Right atrium auricular region (tissue), 2 donors: ENCODE measurements around the gene ATAD1. TPM values are rescaled to one million over a fixed set of nuclear protein-coding genes. Genes with fewer than 3 reads are reported as not detected.
A peak's percentile ranks its signal among the peaks of the same experiment; 100 is the strongest.

Source experiments
- DNase-seq: peaks from one replicate; pipeline ENCODE4 v3.0.0-alpha.2; 2019; ENCODE audit warnings: low spot score
- H3K27ac ChIP-seq, 2 donors: fragments of 200-600 bp; sonication (generic); 1 replicate in 1 of 2; 2 replicates in 1 of 2; pipeline ENCODE4 v1.5.1; 2016 to 2019
- H3K27me3 ChIP-seq, 2 donors: fragments of 200-600 bp; sonication (generic); one replicate each; pipeline versions ENCODE4 v1.5.1 to v1.6.0; 2017 to 2019
- H3K36me3 ChIP-seq: fragments of 200-600 bp; sonication (generic); one replicate; pipeline ENCODE4 v1.5.1; 2016
- H3K4me1 ChIP-seq, 2 donors: fragments of 200-600 bp; sonication (generic); one replicate each; pipeline versions ENCODE4 v1.5.1 to v1.6.0; 2017 to 2019
- H3K4me3 ChIP-seq, 2 donors: fragments of 200-600 bp; sonication (generic); 1 replicate in 1 of 2; 2 replicates in 1 of 2; pipeline ENCODE4 v1.5.1; 2017 to 2019; ENCODE audit warnings: mild to moderate bottlenecking in 1 of 2, moderate library complexity in 1 of 2
- H3K9me3 ChIP-seq, 2 donors: fragments of 200-600 bp; sonication (generic); one replicate each; pipeline ENCODE4 v1.5.1; 2019
- total RNA-seq, 2 donors: library from RNA; depleted of rRNA; stranded (reverse); fragments of >200 nt; gene quantifications; one replicate each; pipeline ENCODE4 v1.1.0, GENCODE V29; 2016
- TF ChIP-seq, protein P1 (sequence below), 2 donors: fragments of 200-600 bp; sonication (generic); IDR thresholded peaks; one replicate each; pipeline ENCODE4 v1.5.1; 2019; ENCODE audit warnings: antibody characterized with exemption in 2 of 2

ATAD1 gene
- total RNA-seq, 2 donors from 2014 or later = 59.5 to 80.3 TPM

DNA sequence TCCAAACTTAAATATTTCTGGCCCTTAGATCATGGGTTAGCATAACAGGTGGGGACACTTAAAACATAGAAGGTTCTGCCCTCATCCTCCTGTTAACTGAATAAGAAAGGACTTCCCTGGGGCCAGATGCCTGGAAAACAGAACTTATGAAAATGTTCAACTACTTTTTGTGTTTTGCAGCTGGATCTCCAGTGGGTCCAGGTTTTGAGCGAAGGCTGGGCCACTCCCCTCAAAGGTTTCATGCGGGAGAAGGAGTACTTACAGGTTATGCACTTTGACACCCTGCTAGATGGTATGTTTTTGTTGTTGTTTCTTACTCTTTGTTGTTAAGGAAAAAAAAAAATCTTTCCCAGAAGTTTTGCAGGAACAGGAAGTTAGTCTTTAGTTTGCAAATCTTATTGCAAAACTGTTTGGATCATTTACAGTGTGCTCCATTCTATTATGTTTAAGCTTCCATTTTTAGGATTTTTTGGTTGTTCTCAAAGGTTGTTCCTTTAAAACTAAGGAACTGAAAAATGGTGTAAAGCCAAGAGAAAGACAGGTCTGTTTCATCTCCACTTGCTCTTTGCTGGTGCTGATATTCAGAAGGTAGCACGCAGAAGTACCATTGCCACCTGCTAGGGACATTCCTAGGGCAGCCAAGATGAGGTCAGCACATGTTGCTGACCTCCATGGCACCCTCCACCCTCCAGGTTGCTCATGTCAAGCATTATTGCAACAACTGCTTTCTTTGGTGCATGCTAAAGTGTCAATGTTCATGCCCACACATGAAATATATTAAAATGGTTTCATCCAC is 102.3 kb downstream of the ATAD1 start:
- H3K9me3 ChIP-seq = no peaks in the 10 kb centered on the region

DNA sequence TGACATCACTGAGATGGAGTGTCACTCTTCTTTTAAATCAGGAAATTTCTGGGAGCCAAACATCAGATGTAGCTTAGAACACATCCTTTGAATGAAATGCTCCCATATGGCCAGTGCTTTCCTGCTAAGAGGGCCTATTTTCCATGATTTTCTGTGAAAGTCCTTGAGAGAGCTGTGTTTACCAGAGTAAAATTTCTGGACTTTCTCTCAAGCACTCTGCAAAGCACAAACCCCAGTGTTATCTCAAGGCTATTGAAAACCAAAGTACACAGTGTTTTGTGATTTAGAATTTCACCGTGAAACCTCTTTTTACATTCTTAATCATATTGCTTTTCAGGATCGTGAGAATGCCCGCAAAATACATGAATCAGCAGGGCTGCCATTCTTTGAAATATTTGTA is 104.3 kb downstream of the ATAD1 start:
- TF ChIP-seq, protein P1, sequence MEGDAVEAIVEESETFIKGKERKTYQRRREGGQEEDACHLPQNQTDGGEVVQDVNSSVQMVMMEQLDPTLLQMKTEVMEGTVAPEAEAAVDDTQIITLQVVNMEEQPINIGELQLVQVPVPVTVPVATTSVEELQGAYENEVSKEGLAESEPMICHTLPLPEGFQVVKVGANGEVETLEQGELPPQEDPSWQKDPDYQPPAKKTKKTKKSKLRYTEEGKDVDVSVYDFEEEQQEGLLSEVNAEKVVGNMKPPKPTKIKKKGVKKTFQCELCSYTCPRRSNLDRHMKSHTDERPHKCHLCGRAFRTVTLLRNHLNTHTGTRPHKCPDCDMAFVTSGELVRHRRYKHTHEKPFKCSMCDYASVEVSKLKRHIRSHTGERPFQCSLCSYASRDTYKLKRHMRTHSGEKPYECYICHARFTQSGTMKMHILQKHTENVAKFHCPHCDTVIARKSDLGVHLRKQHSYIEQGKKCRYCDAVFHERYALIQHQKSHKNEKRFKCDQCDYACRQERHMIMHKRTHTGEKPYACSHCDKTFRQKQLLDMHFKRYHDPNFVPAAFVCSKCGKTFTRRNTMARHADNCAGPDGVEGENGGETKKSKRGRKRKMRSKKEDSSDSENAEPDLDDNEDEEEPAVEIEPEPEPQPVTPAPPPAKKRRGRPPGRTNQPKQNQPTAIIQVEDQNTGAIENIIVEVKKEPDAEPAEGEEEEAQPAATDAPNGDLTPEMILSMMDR (IDR thresholded peaks at IDR 0.05) = no peak
- peaks cover 6% of the 10 kb centered on the region for H3K36me3 ChIP-seq
- peak overlapping the region in 1 of 2 donors; percentile 9 for H3K27ac ChIP-seq
- no peak for DNase-seq
- no peaks in the 10 kb centered on the region for H3K27me3 ChIP-seq
- H3K9me3 ChIP-seq = no peaks in the 10 kb centered on the region
- H3K4me3 ChIP-seq = no peak overlapping the region
- H3K4me1 ChIP-seq = peaks cover 0 to 10% of the 10 kb centered on the region in 2 donors

More for the DNA sequence above, 102.3 kb downstream of the ATAD1 start:
- Histone ChIP-seq H3K27ac (peak overlapping the region in 1 of 2 donors; percentile 43), H3K4me3 (no peak overlapping the region), H3K27me3 (no peaks in the 10 kb centered on the region), H3K4me1 (peaks cover 0 to 10% of the 10 kb centered on the region in 2 donors), H3K36me3 (no peaks in the 10 kb centered on the region)
- no peak for DNase-seq
- TF ChIP-seq, protein P1 (IDR thresholded peaks at IDR 0.05) = no peak

- H3K27ac ChIP-seq = peak overlapping the region in 1 of 2 donors; percentile 9
- no peaks in the 10 kb centered on the region for H3K27me3 ChIP-seq
- no peak overlapping the region for H3K4me3 ChIP-seq
- peaks cover 0 to 10% of the 10 kb centered on the region in 2 donors for H3K4me1 ChIP-seq
- DNase-seq = no peak
- peaks cover 6% of the 10 kb centered on the region for H3K36me3 ChIP-seq
- TF ChIP-seq, protein P1 (IDR thresholded peaks at IDR 0.05) = no peak
- H3K9me3 ChIP-seq = no peaks in the 10 kb centered on the region
Observed at GRCh38 chr10:87712913-87713616, 105.0 kb downstream of the ATAD1 start.

- no peaks in the 10 kb centered on the region for H3K27me3 ChIP-seq
- no peaks in the 10 kb centered on the region for H3K4me1 ChIP-seq
- no peaks in the 10 kb centered on the region for H3K9me3 ChIP-seq
- H3K27ac ChIP-seq = no peak overlapping the region
- H3K36me3 ChIP-seq = peaks cover 6% of the 10 kb centered on the region
- TF ChIP-seq, protein P1 (IDR thresholded peaks at IDR 0.05) = no peak
- DNase-seq = no peak
- H3K4me3 ChIP-seq = no peak overlapping the region
Observed at GRCh38 chr10:87707254-87707653, 110.8 kb downstream of the ATAD1 start.

DNA sequence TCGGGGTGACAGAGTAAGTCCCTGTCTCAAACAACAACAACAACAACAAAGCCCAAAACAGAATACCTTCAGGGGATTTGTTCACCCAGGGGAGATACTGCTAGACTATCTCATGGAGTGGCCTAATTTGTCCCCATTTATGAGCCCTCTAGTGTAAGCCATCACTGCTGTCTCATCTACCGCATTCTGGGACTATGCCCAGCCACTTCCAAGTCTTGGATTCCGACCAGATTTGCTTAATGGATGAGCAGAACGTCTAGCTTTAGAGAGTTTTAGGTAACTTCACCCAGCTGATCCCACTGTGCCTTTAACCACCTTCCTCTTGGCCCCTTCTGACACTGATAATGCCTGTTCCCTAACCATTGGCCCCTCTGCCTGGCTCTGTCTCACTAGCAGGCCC is 111.3 kb downstream of the ATAD1 start:
- H3K36me3 ChIP-seq = peaks cover 6% of the 10 kb centered on the region
- no peak overlapping the region for H3K4me3 ChIP-seq
- TF ChIP-seq, protein P1 (IDR thresholded peaks at IDR 0.05) = no peak
- H3K9me3 ChIP-seq = no peaks in the 10 kb centered on the region
- H3K27me3 ChIP-seq = no peaks in the 10 kb centered on the region
- no peaks in the 10 kb centered on the region for H3K4me1 ChIP-seq
- no peak for DNase-seq
- H3K27ac ChIP-seq = no peak overlapping the region
